Measurements from ENCODE around the gene CACNA1G. TPM values are rescaled to one million over a fixed set of nuclear protein-coding genes. Genes with fewer than 3 reads are reported as not detected.

The CACNA1G gene
- total and polyA plus RNA-seq, 9 donors = 1.0 to 39.1 (median 4.7) TPM

DNA sequence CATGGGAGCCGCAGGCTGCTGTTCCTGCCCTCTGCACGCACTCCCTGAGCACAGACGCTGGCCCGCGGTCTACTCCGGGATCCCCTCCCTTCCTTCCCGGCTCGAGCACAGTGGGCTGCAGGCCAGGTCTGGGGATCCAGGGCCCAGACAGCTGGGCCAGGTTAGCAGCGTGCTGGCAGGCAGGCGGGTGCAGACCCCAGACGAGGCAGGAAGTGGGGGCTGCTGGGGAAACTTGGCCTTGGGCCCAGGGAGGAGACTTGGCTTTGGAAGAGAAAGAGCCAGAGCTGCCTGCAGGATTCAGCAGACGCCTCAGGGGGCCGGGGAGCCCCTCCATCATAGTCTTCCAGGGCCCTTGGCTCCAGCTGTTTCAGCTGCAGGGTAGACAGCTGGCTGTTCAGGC is 44.0 kb downstream of the CACNA1G start:
- peak overlapping the region in 1 of 2 donors; percentile 17 for H3K27ac ChIP-seq
- TF ChIP-seq POLR2A (IDR thresholded peaks at IDR 0.05) (no peak), EP300 (IDR thresholded peaks at IDR 0.05) (no peak)
- TF ChIP-seq, protein P1, sequence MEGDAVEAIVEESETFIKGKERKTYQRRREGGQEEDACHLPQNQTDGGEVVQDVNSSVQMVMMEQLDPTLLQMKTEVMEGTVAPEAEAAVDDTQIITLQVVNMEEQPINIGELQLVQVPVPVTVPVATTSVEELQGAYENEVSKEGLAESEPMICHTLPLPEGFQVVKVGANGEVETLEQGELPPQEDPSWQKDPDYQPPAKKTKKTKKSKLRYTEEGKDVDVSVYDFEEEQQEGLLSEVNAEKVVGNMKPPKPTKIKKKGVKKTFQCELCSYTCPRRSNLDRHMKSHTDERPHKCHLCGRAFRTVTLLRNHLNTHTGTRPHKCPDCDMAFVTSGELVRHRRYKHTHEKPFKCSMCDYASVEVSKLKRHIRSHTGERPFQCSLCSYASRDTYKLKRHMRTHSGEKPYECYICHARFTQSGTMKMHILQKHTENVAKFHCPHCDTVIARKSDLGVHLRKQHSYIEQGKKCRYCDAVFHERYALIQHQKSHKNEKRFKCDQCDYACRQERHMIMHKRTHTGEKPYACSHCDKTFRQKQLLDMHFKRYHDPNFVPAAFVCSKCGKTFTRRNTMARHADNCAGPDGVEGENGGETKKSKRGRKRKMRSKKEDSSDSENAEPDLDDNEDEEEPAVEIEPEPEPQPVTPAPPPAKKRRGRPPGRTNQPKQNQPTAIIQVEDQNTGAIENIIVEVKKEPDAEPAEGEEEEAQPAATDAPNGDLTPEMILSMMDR (IDR thresholded peaks at IDR 0.05) = no peak
- WGBS, 3 donors = 0% methylated on average over 13 of the region's 13 CpGs
- no peaks in the 10 kb centered on the region for H3K36me3 ChIP-seq
- no peak overlapping the region for H3K4me3 ChIP-seq
- H3K9me3 ChIP-seq = no peaks in the 10 kb centered on the region
- H3K27me3 ChIP-seq = no peaks in the 10 kb centered on the region
- peaks cover 11% of the 10 kb centered on the region for H3K4me1 ChIP-seq (ENCODE audit: insufficient read depth)
- DNase-seq = peak; percentile 84 to 96 (median 94)
- intact Hi-C loops (cut with DNase I) = no loop called here

DNA sequence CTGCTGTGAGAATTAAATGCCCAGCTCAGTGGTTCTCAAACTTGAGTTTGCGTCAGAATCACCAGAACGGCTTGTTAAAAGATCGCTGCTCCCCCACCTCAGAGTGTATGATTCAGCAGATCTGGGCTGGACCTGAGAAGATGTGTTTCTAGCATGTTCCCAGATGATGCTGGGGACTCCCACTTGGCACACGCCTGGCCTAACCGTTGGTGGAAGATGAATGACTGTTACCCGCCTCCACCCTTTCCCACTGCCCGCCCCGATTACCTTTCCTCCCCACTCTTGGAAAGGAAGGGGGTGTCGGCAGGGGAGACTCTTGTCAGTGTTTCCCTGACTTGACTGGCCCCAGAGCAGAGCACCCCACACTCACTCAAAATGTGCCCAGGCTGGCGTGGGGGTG is 44.9 kb downstream of the CACNA1G start:
- DNase-seq = no peak
- intact Hi-C loops (cut with DNase I) = no loop called here
- Histone ChIP-seq H3K36me3 (no peaks in the 10 kb centered on the region), H3K4me3 (no peak overlapping the region), H3K27ac (peak overlapping the region in 1 of 2 donors; percentile 36), H3K9me3 (no peaks in the 10 kb centered on the region), H3K4me1 (ENCODE audit: insufficient read depth) (peaks cover 11% of the 10 kb centered on the region), H3K27me3 (no peaks in the 10 kb centered on the region)
- WGBS, 3 donors = 53 to 69% (median 55%) methylated on average over 10 of the region's 10 CpGs
- TF ChIP-seq POLR2A (IDR thresholded peaks at IDR 0.05) (no peak), EP300 (IDR thresholded peaks at IDR 0.05) (no peak)
- TF ChIP-seq, protein P1 (IDR thresholded peaks at IDR 0.05) = no peak

DNA sequence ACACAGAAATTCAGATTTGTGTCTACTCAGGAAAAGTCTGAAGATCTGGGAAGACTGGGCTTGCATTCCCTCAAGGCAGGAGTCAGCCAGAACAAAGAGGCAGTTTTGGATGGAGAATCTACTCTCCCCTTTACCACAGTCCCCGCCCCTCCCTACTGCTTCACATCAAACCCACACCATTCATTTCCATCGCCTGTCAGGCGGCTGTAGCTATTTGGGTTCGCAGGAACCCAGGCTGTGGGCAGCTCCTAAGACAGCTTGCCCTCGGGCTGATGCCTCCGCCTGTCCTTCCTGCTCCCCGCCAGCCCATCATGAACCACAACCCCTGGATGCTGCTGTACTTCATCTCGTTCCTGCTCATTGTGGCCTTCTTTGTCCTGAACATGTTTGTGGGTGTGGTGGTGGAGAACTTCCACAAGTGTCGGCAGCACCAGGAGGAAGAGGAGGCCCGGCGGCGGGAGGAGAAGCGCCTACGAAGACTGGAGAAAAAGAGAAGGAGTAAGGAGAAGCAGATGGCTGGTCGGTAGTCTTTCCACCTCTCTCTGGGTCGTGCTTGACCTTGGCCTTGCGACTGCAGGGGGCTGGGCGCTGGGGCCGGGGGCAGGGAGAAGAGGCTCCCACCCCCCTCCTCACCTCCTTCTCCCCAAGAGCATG is 47.1 kb downstream of the CACNA1G start:
- Histone ChIP-seq H3K36me3 (no peaks in the 10 kb centered on the region), H3K27me3 (no peaks in the 10 kb centered on the region), H3K27ac (no peak overlapping the region), H3K9me3 (no peaks in the 10 kb centered on the region), H3K4me3 (no peak overlapping the region), H3K4me1 (ENCODE audit: insufficient read depth) (peaks cover 11% of the 10 kb centered on the region)
- 85 to 91% (median 89%) methylated on average over 19 of the region's 19 CpGs for WGBS, 3 donors
- TF ChIP-seq, protein P1 (IDR thresholded peaks at IDR 0.05) = no peak
- TF ChIP-seq POLR2A (IDR thresholded peaks at IDR 0.05) (no peak), EP300 (IDR thresholded peaks at IDR 0.05) (no peak)
- DNase-seq = no peak
- intact Hi-C loops (cut with DNase I) = no loop called here

DNA sequence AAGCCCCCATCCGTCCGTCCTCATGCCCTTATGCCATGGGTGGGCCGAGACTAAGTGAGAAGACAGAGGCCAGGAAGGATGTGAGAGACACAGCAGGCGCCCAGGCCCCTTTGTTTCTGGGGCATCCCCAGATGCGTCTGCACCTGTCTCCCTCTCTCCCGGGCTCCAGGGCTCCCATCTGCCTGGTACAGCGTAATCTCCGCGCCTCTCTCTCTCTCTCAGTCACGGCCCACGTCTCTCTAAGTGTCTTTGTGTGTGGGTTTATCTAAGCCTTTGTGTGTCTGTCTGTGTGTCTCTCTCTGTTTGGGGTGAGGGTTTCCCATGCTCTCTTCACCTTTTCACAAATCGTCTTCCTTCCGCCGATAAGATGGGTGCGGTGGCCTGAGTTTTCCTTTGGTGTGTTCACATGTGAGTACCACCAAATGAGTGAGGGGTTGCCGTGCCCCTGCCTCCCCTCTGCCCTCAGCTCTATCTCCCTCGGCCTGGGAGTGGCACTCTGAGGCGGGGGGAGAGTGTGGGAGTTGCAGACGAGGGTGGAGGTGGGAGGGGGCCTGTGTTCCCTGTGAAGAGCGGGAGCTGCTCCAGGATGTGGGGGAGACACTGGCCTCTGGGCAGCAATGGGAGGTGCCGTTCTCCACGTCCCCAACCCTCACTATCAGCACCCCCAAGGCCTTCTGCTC is 48.3 kb downstream of the CACNA1G start:
- H3K9me3 ChIP-seq = no peaks in the 10 kb centered on the region
- 52 to 62% (median 60%) methylated on average over 22 of the region's 22 CpGs for WGBS, 3 donors
- no peak for DNase-seq
- H3K27me3 ChIP-seq = no peaks in the 10 kb centered on the region
- H3K4me1 ChIP-seq (ENCODE audit: insufficient read depth) = peaks cover 11% of the 10 kb centered on the region
- H3K36me3 ChIP-seq = no peaks in the 10 kb centered on the region
- H3K4me3 ChIP-seq = no peak overlapping the region
- TF ChIP-seq POLR2A (IDR thresholded peaks at IDR 0.05) (no peak), EP300 (IDR thresholded peaks at IDR 0.05) (no peak)
- TF ChIP-seq, protein P1 (IDR thresholded peaks at IDR 0.05) = no peak
- no peak overlapping the region for H3K27ac ChIP-seq
- intact Hi-C loops (cut with DNase I) = no loop called here
